Right kidney (tissue), 1 donor: ENCODE measurements around the gene BMAL1.
A peak's percentile ranks its signal among the peaks of the same experiment; 100 is the strongest.

Experiments
- DNase-seq: peaks from one replicate; pipeline ENCODE4 v3.0.0-alpha.2; 2016

Gene BMAL1

GRCh38 chr11:13343931-13344717, 66.5 kb downstream of the BMAL1 start:
- DNase-seq, result peak; percentile 55

DNA sequence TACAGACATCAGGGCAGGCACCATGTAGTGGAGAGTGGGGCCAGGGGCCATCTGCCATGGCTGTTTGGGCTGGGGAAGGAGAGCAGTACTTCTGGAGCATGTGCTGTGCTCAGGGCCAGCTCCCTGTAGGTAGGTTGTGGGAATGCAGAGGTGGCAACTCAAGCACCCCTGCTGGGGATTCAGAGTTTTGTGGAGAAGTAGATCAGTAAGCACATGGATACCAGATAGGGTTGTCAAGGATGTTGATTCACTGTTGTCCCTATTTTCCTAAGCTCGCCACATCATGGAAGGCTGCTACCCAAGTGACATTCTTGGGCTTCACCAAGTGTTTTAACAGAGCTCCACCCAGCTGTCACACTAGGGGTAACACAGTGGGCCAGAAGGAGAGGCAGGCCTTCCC, 67.2 kb downstream of the BMAL1 start:
- DNase-seq, result no peak

GRCh38 chr11:13346470-13346869, 68.9 kb downstream of the BMAL1 start:
- DNase-seq, result no peak

- DNase-seq, result no peak
Measured at GRCh38 chr11:13347901-13348300, 70.3 kb downstream of the BMAL1 start.

GRCh38 chr11:13348305-13348704, 70.7 kb downstream of the BMAL1 start:
- DNase-seq, result no peak

DNA sequence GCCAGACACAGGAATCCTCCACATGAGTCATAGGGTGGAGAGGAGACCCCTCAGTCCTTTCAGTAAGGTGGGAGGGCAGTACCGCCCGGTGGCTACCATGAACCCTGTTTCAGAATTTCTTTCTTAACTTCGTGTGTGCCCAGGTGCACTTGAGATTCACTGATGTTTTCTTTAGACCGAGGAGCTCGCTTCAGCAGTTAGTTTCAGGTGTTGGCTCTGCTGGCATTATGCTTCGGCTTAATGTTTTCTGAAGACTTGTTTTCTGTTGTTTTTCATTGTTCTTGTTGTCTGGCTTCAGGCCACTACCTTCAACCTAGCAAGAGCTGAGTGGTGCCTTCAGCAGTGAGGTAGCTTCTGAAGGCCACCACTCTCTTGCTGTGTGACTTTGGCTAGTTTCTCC, 71.5 kb downstream of the BMAL1 start:
- no peak for DNase-seq

DNA sequence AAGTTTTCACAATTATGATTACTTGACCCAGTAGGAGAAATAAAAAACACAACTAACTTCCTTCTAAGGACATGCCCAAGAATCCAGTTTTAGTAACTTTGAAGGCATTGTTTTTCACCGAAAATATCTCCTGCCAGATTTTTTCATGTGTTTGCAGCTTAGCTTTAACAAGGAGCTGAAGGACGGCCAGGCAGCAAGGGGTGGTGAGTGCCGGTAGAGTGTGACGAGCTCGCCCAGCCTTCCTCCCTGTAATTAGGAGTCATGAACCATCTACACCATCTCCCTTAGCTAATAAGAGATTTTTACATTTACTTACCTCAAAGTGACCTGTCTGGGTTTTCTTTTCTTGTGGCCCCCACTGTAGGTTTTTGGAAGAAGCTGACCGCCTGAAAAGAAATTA, 72.0 kb downstream of the BMAL1 start:
- DNase-seq, result no peak

- no peak for DNase-seq
Measured at GRCh38 chr11:13352711-13353110, 75.1 kb downstream of the BMAL1 start.

DNA sequence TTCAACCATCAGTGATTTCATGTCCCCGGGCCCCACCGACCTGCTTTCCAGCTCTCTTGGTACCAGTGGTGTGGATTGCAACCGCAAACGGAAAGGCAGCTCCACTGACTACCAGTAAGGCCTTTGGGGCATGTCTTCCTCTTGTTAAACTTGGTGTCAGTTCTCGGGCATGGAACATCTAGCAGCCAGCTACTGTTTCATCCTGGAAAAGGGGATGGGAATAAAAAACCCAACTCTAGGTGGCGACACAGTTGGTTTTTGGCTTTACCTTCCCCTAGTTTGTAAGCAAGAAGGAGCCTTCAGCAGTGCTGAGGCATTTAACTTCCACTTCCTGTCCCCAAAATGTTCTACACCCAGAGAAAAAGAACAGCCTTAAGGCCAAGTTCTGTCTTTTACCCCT, 76.7 kb downstream of the BMAL1 start:
- no peak for DNase-seq

DNA sequence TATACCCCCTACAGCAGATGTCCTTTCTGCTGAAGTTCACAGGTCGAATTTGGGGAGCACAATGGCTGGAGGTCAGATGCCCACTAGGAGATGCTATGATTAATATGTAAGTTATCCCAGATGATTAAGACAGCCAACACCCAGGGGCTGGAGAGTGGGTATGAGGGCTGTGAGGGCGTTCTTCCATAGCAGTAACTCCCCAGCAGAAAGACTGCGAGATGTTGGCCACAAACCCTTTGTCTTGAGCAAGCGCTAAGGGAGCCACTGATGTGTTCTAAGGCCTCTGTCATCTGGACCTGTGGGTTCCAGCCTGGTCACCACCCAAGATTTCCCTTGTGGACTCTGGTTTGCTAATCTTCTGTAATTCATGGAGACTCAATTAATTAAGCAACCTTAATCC, 77.6 kb downstream of the BMAL1 start:
- no peak for DNase-seq

- no peak for DNase-seq
Measured at GRCh38 chr11:13357232-13357631, 79.6 kb downstream of the BMAL1 start.

DNA sequence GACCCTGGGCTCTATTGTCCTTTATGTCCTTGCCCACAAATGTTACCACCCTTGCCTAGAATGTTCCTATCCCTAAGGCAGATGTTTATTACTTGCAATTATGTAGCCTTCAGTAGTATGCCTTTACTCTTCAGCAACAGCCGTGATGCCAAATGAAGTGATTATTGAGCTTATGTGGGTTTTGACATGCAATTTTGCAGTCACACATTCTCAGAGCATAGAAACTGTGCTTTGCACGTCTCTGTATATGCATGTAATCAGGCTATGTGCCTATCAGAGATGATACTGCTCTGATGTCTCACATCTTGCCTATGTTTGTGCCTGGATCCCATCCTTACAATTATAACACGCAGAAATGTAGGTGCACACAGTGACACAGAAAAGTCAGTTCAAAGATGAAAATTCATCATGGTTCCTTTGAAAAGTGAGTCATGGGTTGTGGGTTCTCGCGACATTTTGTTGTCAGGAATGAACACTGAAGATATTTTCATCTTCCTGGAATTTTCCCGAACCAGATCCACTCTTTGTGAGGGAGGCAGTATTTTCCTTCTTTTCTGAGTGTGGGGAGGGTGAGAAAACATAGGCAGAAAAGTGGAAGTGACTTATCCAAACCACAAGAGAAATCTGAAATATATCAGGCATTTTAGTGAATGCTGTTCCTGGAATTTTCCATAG, 81.1 kb downstream of the BMAL1 start:
- DNase-seq, result no peak

GRCh38 chr11:13362596-13363109, 85.1 kb downstream of the BMAL1 start:
- no peak for DNase-seq

DNA sequence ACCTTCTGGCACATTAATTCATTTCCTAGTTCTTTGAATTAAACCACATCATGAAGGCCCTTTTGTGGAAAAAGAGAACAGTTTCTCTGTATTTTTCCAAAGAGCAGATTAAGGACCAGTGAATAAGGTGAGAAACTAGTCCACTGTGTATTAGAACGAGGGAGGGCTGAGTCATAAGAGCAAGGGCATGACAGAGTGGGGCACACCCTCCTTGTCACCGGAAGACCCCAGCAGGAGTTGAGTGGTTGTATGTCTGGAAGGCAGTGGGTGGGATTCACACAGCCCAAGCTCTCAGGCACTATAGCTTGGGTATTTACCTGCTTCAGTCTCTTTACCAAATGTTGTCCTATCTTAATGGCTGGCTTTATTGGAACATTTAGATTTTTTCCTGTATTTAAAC, 86.8 kb downstream of the BMAL1 start:
- DNase-seq, result no peak

GRCh38 chr11:13366266-13367026, 88.9 kb downstream of the BMAL1 start:
- no peak for DNase-seq

GRCh38 chr11:13367115-13367514, 89.5 kb downstream of the BMAL1 start:
- no peak for DNase-seq

- no peak for DNase-seq
Measured at GRCh38 chr11:13368041-13368446, 90.5 kb downstream of the BMAL1 start.

DNA sequence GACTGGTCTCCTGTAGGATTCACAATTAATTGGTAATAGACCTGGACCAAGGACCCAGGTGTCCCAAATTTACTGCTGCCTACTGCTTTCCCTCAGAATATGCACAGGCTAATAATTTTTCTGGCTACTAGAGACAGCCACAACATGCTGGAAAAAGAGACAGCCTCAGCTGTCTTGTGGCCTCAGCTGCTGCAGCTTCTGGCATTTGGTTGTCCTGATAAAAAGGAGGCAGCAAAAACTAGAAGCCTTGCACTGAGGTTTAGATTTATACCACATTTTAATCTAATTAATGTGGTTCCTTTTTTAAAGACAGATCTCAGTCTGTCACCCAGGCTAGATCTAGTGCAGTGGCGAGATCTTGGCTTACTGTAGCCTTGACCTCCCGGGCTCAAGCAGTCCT, 95.6 kb downstream of the BMAL1 start:
- DNase-seq, result no peak

DNA sequence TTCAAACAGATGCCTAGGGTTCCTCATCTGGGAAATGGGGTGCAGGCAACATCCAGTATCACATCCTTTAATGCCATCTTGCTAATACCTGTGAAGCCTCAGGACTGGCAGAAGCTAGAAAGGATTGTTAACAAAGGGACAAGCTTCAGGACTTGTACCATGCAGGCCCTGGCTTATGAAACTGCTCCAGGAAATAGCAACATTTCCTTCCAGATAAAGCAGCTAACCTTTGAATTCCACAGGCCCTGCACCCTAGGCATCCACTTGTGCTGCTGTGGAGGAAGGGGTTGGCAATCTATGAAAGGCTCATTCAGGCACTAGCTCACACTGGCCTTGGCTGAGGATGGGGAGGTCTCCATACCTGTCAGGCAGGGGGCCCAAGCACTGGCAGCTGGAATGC, 98.2 kb downstream of the BMAL1 start:
- no peak for DNase-seq

- no peak for DNase-seq
Measured at GRCh38 chr11:13376402-13376801, 98.8 kb downstream of the BMAL1 start.

- no peak for DNase-seq
Measured at GRCh38 chr11:13376838-13377237, 99.2 kb downstream of the BMAL1 start.

DNA sequence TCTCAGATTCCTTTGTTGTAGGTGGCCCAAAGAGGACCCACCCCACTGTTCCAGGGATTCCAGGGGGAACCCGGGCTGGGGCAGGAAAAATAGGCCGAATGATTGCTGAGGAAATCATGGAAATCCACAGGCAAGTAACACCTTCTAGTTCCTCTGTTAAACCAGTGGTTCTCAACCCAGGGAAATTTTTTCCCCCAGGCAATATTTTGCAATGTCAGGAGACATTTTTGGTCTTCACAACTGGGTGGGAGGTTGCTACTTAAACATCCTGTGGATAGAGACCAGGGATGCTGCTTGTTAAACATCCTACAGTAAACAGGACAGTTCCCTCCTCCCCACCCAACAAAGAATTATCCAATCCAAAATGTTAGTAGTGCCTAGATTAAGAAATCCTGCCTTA, 100.7 kb downstream of the BMAL1 start:
- DNase-seq, result no peak

GRCh38 chr11:13380731-13381130, 103.1 kb downstream of the BMAL1 start:
- no peak for DNase-seq
